22Rv1 (cell line): ENCODE data around the gene GSTA2.
"Not testable (repeated sequence)": the region's sequence is repeated elsewhere in the genome, so short reads cannot be mapped to it uniquely, and the experiment has no call there.

ENCODE experiments used
- CTCF ChIP-seq: fragments of 450-650 bp; IDR thresholded peaks from 2 replicates; pipeline ENCODE4 v1.5.1; 2017; ENCODE audit warnings: mild to moderate bottlenecking
- ZFX ChIP-seq: fragments of 450-650 bp; IDR thresholded peaks from 2 replicates; pipeline ENCODE4 v1.6.1; 2017; ENCODE audit warnings: antibody characterized with exemption, borderline replicate concordance

- TF ChIP-seq CTCF, ZFX: not testable (repeated sequence)
These were observed at the start of gene GSTA2 for GRCh38 chr6:52763322-52763916.
